Transverse colon (tissue), 4 donors: ENCODE measurements around the gene PRKCE. TPM values are rescaled to one million over a fixed set of nuclear protein-coding genes. Genes with fewer than 3 reads are reported as not detected.

Source experiments
- DNase-seq: peaks from one replicate; pipeline ENCODE4 v3.0.0-alpha.2; 2019
- H3K27ac ChIP-seq, 4 donors: fragments of 200-600 bp; sonication (generic); 2 replicates each; pipeline ENCODE4 v1.5.1; 2016 to 2018; ENCODE audit warnings: inconsistent platforms in 4 of 4
- H3K27me3 ChIP-seq: fragments of 200-600 bp; sonication (generic); 2 replicates; pipeline ENCODE4 v1.5.1; 2017; ENCODE audit warnings: inconsistent platforms
- H3K36me3 ChIP-seq, 4 donors: fragments of 200-600 bp; sonication (generic); 2 replicates each; pipeline ENCODE4 v1.5.1; 2017 to 2019; ENCODE audit warnings: inconsistent platforms in 4 of 4
- H3K4me1 ChIP-seq, 4 donors: fragments of 200-600 bp; sonication (generic); 2 replicates each; pipeline ENCODE4 v1.5.1; 2017 to 2020; ENCODE audit warnings: inconsistent platforms in 4 of 4
- H3K4me3 ChIP-seq, 4 donors: fragments of 200-600 bp; sonication (generic); 1 replicate in 1 of 4; 2 replicates in 3 of 4; pipeline versions ENCODE4 v1.5.1 to v1.6.1; 2017 to 2019; ENCODE audit warnings: inconsistent platforms in 4 of 4
- H3K9me3 ChIP-seq, 2 donors: fragments of 200-600 bp; sonication (generic); 2 replicates each; pipeline ENCODE4 v1.5.1; 2017 to 2019; ENCODE audit warnings: inconsistent platforms in 2 of 2
- CTCF ChIP-seq, 5 experiments: fragments of 200-600 bp in 3 of 5; fragments of 450-650 bp in 2 of 5; sonication (generic) in 3 of 5; IDR thresholded peaks; 1 replicate in 2 of 5; 2 replicates in 3 of 5; pipeline ENCODE4 v1.5.1; 2016 to 2017; ENCODE audit warnings: antibody characterized with exemption in 5 of 5, inconsistent platforms in 3 of 5, mild to moderate bottlenecking in 2 of 5, moderate library complexity in 1 of 5
- EP300 ChIP-seq: sonication (generic); formaldehyde crosslinking; IDR thresholded peaks from one replicate; pipeline ENCODE4 v1.6.1; 2017; ENCODE audit warnings: antibody characterized with exemption, low read depth
- POLR2A ChIP-seq: fragments of 450-650 bp; IDR thresholded peaks from one replicate; pipeline ENCODE4 v1.6.1; 2016; ENCODE audit warnings: antibody characterized with exemption, mild to moderate bottlenecking, moderate library complexity
- POLR2AphosphoS5 ChIP-seq, 3 donors: sonication (generic); formaldehyde crosslinking; IDR thresholded peaks; one replicate each; pipeline ENCODE4 v1.6.1; 2016; ENCODE audit warnings: antibody characterized with exemption in 3 of 3
- WGBS, 2 donors: methylation state at CpG; one replicate each; pipeline ENCODE4 v1.1.5; 2018; ENCODE audit warnings: low coverage in 1 of 2; 5-methylcytosine and 5-hydroxymethylcytosine counted together
- in situ Hi-C, 4 donors: fragments of 200-750 bp; cut with MboI; loops; one replicate each; pipeline versions ENCODE4 v1.15.0 to v1.15.1; 2017; ENCODE audit warnings: low sequenced_read_pairs in 3 of 4, low pct_ligation_motif_present in 1 of 4, low pct_unique_long_range_greater_than_20kb in 1 of 4
- intact Hi-C: fragments of 100-400 bp; cut with DNase I; formaldehyde crosslinking; loops from one replicate; pipeline ENCODE4 v1.15.1; 2023; ENCODE audit warnings: low total_unique reads
- total RNA-seq, 4 donors: library from RNA; depleted of rRNA; stranded (reverse); fragments of >200 nt; gene quantifications; one replicate each; pipeline ENCODE4 v1.1.0, GENCODE V29; 2016

The PRKCE gene
- total RNA-seq, 4 donors from 2014 or later: 8.6 to 20.6 (median 11.3) TPM

DNA sequence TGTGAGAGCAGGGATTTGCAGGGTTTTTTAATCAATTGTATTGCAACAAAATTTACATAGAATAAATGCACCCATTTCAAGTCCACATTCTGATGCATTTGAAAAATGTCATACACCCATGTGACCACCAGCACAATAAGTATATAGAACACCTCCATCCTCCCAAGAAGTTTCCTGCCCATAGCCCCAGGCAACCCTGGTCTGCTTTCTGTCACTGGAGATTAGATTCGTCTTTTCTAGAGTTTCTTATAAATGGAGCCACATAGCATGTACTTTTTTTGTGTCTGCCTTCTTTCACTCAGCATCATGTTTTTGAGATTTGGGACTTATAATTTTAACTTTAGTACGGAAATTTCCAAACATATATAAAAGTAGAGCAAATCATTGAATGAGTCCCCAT lies 518.6 kb downstream of the PRKCE start:
- peaks cover 0 to 18% (median 10%) of the 10 kb centered on the region in 4 donors for H3K4me1 ChIP-seq
- in situ Hi-C loops (no loop called here), intact Hi-C loops (no loop called here)
- no peak for DNase-seq
- no peak overlapping the region for H3K27ac ChIP-seq
- no peak overlapping the region for H3K4me3 ChIP-seq
- WGBS, 2 donors: 42 to 45% methylated on average over 2 of the region's 2 CpGs
- H3K27me3 ChIP-seq: no peaks in the 10 kb centered on the region
- H3K36me3 ChIP-seq: no peaks in the 10 kb centered on the region
- H3K9me3 ChIP-seq: no peaks in the 10 kb centered on the region
- TF ChIP-seq POLR2AphosphoS5 (IDR thresholded peaks at IDR 0.05): no peak
- no peak for TF ChIP-seq CTCF (IDR thresholded peaks at IDR 0.05)
- no peak for TF ChIP-seq POLR2A

DNA sequence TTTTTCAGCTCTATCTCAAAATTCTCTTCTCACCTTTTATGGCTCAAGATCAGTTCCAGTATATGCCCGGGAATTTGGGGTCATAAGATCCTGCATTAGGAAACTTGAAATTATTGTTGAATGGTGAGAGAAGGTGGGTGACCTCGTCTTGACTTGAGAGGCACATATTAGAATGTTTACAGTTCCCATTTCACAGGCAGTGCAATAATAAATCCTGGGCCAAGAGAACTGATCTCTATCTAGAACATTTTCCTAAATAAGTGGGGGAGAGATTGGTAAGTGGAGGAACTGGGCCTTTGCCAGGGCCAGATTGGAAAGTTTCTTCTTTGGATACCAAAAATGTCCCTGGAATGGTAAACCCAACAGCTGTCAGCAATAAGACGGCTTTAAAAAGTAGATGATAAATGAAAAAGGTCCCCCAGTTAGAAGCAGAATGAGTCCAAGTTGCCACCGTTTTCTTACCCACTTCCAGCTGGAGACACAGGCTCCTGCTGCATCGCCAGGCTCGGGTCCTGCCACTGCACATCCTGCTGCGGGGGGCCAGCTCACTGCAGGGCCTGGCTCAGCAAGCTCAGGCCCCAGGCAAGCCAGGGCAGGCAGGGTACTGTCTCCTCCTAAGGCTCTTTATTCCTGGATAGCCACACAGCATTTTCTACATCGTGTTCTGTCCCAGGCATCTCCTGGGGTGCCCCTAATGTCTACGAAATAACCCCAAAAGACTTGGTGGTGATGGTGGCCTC lies 519.3 kb downstream of the PRKCE start:
- in situ Hi-C loops (no loop called here), intact Hi-C loops (no loop called here)
- H3K4me1 ChIP-seq: peaks cover 0 to 14% (median 7%) of the 10 kb centered on the region in 4 donors
- H3K9me3 ChIP-seq: no peaks in the 10 kb centered on the region
- no peak for DNase-seq
- H3K27ac ChIP-seq: peak overlapping the region in 2 of 4 donors; percentile 6 to 55
- no peaks in the 10 kb centered on the region for H3K27me3 ChIP-seq
- TF ChIP-seq POLR2A (no peak), CTCF (IDR thresholded peaks at IDR 0.05) (no peak), EP300 (no peak), POLR2AphosphoS5 (IDR thresholded peaks at IDR 0.05) (no peak)
- no peaks in the 10 kb centered on the region for H3K36me3 ChIP-seq
- no peak overlapping the region for H3K4me3 ChIP-seq
- WGBS, 2 donors: 74 to 81% methylated on average over 3 to 9 of the region's 9 CpGs

DNA sequence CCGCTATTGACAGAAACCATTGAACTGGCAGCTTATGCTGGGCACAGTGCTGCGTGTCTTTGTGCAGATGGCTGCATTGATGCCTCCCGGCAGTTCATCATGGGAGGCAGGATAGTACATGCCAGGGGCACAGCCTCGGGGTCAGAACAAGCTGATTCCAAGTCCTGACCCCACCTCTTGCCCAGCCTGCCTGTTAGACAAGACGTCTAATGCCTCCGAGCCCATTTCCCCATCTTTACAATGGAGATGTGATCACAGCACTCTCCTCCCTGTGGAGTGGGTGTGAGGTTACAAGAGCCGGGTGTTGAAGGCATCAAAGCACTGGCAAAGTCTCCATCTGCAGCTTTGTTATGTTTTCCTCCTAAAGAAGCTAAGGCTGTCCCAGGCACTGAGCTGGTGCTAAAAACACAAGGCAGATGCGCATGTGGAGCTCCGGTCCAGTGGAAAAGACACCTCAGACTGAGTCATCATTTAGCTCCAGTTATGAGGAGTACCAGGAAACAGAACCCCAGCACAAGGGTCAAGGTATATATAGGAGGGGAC lies 520.0 kb downstream of the PRKCE start:
- intact Hi-C loops: no loop called here
- in situ Hi-C loops: no loop called here
- WGBS, 2 donors: 83% methylated on average over 2 to 9 of the region's 9 CpGs

More for the DNA sequence above, 520.0 kb downstream of the PRKCE start:
- DNase-seq: no peak
- TF ChIP-seq EP300 (no peak), POLR2A (no peak), POLR2AphosphoS5 (IDR thresholded peaks at IDR 0.05) (no peak), CTCF (IDR thresholded peaks at IDR 0.05) (no peak)
- Histone ChIP-seq H3K36me3 (no peaks in the 10 kb centered on the region), H3K4me3 (no peak overlapping the region), H3K27me3 (no peaks in the 10 kb centered on the region), H3K4me1 (peaks cover 0 to 14% (median 7%) of the 10 kb centered on the region in 4 donors), H3K27ac (peak overlapping the region in 2 of 4 donors; percentile 6 to 55), H3K9me3 (no peaks in the 10 kb centered on the region)
